ENCODE data around the gene OR9Q1. TPM values are rescaled to one million over a fixed set of nuclear protein-coding genes. Genes with fewer than 3 reads are reported as not detected.

The OR9Q1 gene
- total and polyA plus RNA-seq, 2 experiments from 2014 or later = not detected

DNA sequence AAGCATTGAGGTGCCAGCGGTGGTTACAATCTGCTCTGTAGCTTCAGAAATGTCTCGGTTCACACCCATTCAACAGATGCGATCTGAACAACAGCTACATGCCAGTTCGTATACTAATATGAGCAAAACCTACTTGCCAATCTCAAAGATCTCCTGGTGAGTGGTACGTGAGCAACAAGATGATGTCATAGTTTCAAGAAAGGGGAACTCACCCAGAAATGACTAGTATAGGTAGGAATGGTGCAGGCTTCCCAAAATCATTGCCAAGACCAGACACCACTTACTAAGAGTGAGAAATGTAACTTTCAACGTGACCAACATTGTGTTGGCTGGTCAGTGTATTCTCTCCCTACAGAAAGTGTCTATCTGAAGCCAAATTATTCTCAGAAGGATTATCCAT, 38.1 kb downstream of the OR9Q1 start:
- Histone ChIP-seq H3K4me1 (ENCODE audit: insufficient read depth) (peaks cover 28% of the 10 kb centered on the region), H3K27ac (ENCODE audit: low read depth) (no peak overlapping the region), H3F3A (replicated peaks; ENCODE audit: low read depth) (no peaks in the 10 kb centered on the region), H2AFZ (no peak overlapping the region), H3K27me3 (ENCODE audit: insufficient read depth) (no peaks in the 10 kb centered on the region), H3K9me2 (ENCODE audit: insufficient read depth) (0 out of 2 replicates have a peak, but pooled peaks cover 4% of the 10 kb centered on the region), H3K36me3 (ENCODE audit: insufficient read depth) (no peaks in the 10 kb centered on the region), H4K20me1 (replicated peaks; ENCODE audit: insufficient read depth) (no peaks in the 10 kb centered on the region), H3K4me3 (no peak overlapping the region), H3K4me2 (peak overlapping the region; percentile 28), H3K79me2 (replicated peaks; ENCODE audit: insufficient read depth) (no peaks in the 10 kb centered on the region)
- no peak overlapping the region for H3K27ac Mint-ChIP-seq
- H3K4me3 Mint-ChIP-seq = no peak overlapping the region
- DNase-seq (ENCODE audit: low spot score) (no peak), ATAC-seq (no peak)
- no peaks in the 10 kb centered on the region for H3K36me3 Mint-ChIP-seq (ENCODE audit: low read depth)
- TF ChIP-seq ZNF331 (CRISPR knock-in tag; IDR thresholded peaks at IDR 0.05; ENCODE audit: low read depth) (no peak), CREB1 (CRISPR knock-in tag; IDR thresholded peaks at IDR 0.05; ENCODE audit: low read depth) (no peak)
- peaks cover 50% of the 10 kb centered on the region for H3K4me1 Mint-ChIP-seq
- H3K27me3 Mint-ChIP-seq (ENCODE audit: insufficient read depth, low read depth, poor library complexity) = peaks cover 1% of the 10 kb centered on the region
- H3K9me3 Mint-ChIP-seq = no peaks in the 10 kb centered on the region

DNA sequence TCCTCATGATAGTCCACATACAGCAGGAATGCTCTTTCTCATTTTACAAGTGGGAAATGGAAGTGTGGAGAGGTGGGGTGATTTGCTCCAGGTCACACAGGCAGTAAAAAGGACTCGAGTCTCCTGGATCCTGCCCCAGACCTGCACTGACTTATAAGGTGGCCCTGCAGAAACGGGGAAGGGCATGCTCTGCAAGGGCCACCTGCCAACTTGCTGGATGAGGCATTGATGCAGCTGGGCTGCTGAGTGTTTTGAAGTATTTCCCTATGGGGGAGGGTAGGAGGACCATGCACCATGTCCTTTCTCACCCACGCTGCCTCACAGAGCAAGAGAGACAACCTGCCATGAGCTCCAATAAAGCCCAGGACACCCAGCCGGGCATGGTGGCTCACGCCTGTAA, 44.0 kb downstream of the OR9Q1 start:
- Histone ChIP-seq H4K20me1 (replicated peaks; ENCODE audit: insufficient read depth) (no peaks in the 10 kb centered on the region), H3K4me1 (ENCODE audit: insufficient read depth) (no peaks in the 10 kb centered on the region; the same call in 1 of the 2 replicates), H3F3A (replicated peaks; ENCODE audit: low read depth) (no peaks in the 10 kb centered on the region), H3K27ac (ENCODE audit: low read depth) (no peak overlapping the region), H3K79me2 (replicated peaks; ENCODE audit: insufficient read depth) (no peaks in the 10 kb centered on the region), H2AFZ (no peak overlapping the region), H3K4me2 (no peak overlapping the region), H3K9me2 (ENCODE audit: insufficient read depth) (0 out of 2 replicates have a peak, but pooled peaks cover 11% of the 10 kb centered on the region), H3K27me3 (ENCODE audit: insufficient read depth) (no peaks in the 10 kb centered on the region), H3K4me3 (no peak overlapping the region), H3K36me3 (ENCODE audit: insufficient read depth) (no peaks in the 10 kb centered on the region)
- H3K4me1 Mint-ChIP-seq = peaks cover 12% of the 10 kb centered on the region
- no peak overlapping the region for H3K27ac Mint-ChIP-seq
- ATAC-seq (no peak), DNase-seq (ENCODE audit: low spot score) (no peak)
- H3K36me3 Mint-ChIP-seq (ENCODE audit: low read depth) = no peaks in the 10 kb centered on the region
- H3K9me3 Mint-ChIP-seq = no peaks in the 10 kb centered on the region
- H3K27me3 Mint-ChIP-seq (ENCODE audit: insufficient read depth, low read depth, poor library complexity) = no peaks in the 10 kb centered on the region
- no peak overlapping the region for H3K4me3 Mint-ChIP-seq
- TF ChIP-seq STAT1 (IDR thresholded peaks at IDR 0.05; ENCODE audit: unreplicated experiment) (no peak), CREB1 (CRISPR knock-in tag; IDR thresholded peaks at IDR 0.05; ENCODE audit: low read depth) (no peak), EZH2 (IDR thresholded peaks at IDR 0.05; ENCODE audit: low read depth, unreplicated experiment) (no peak), NANOG (IDR thresholded peaks at IDR 0.05; ENCODE audit: borderline replicate concordance) (no peak), ZNF114 (CRISPR knock-in tag; IDR thresholded peaks at IDR 0.05) (no peak), POLR2AphosphoS5 (IDR thresholded peaks at IDR 0.05; ENCODE audit: low read depth) (no peak), ZNF331 (CRISPR knock-in tag; IDR thresholded peaks at IDR 0.05; ENCODE audit: low read depth) (no peak), JUNB (IDR thresholded peaks at IDR 0.05; ENCODE audit: unreplicated experiment) (no peak), EZH2phosphoT487 (IDR thresholded peaks at IDR 0.05; ENCODE audit: unreplicated experiment) (no peak)
- TF ChIP-seq, protein P1, sequence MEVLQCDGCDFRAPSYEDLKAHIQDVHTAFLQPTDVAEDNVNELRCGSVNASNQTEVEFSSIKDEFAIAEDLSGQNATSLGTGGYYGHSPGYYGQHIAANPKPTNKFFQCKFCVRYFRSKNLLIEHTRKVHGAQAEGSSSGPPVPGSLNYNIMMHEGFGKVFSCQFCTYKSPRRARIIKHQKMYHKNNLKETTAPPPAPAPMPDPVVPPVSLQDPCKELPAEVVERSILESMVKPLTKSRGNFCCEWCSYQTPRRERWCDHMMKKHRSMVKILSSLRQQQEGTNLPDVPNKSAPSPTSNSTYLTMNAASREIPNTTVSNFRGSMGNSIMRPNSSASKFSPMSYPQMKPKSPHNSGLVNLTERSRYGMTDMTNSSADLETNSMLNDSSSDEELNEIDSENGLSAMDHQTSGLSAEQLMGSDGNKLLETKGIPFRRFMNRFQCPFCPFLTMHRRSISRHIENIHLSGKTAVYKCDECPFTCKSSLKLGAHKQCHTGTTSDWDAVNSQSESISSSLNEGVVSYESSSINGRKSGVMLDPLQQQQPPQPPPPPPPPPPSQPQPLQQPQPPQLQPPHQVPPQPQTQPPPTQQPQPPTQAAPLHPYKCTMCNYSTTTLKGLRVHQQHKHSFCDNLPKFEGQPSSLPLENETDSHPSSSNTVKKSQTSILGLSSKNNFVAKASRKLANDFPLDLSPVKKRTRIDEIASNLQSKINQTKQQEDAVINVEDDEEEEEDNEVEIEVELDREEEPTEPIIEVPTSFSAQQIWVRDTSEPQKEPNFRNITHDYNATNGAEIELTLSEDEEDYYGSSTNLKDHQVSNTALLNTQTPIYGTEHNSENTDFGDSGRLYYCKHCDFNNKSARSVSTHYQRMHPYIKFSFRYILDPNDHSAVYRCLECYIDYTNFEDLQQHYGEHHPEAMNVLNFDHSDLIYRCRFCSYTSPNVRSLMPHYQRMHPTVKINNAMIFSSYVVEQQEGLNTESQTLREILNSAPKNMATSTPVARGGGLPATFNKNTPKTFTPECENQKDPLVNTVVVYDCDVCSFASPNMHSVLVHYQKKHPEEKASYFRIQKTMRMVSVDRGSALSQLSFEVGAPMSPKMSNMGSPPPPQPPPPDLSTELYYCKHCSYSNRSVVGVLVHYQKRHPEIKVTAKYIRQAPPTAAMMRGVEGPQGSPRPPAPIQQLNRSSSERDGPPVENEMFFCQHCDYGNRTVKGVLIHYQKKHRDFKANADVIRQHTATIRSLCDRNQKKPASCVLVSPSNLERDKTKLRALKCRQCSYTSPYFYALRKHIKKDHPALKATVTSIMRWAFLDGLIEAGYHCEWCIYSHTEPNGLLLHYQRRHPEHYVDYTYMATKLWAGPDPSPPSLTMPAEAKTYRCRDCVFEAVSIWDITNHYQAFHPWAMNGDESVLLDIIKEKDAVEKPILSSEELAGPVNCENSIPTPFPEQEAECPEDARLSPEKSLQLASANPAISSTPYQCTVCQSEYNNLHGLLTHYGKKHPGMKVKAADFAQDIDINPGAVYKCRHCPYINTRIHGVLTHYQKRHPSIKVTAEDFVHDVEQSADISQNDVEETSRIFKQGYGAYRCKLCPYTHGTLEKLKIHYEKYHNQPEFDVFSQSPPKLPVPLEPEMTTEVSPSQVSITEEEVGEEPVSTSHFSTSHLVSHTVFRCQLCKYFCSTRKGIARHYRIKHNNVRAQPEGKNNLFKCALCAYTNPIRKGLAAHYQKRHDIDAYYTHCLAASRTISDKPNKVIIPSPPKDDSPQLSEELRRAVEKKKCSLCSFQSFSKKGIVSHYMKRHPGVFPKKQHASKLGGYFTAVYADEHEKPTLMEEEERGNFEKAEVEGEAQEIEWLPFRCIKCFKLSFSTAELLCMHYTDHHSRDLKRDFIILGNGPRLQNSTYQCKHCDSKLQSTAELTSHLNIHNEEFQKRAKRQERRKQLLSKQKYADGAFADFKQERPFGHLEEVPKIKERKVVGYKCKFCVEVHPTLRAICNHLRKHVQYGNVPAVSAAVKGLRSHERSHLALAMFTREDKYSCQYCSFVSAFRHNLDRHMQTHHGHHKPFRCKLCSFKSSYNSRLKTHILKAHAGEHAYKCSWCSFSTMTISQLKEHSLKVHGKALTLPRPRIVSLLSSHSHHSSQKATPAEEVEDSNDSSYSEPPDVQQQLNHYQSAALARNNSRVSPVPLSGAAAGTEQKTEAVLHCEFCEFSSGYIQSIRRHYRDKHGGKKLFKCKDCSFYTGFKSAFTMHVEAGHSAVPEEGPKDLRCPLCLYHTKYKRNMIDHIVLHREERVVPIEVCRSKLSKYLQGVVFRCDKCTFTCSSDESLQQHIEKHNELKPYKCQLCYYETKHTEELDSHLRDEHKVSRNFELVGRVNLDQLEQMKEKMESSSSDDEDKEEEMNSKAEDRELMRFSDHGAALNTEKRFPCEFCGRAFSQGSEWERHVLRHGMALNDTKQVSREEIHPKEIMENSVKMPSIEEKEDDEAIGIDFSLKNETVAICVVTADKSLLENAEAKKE (CRISPR knock-in tag; IDR thresholded peaks at IDR 0.05) = no peak
- TF ChIP-seq, protein P2, sequence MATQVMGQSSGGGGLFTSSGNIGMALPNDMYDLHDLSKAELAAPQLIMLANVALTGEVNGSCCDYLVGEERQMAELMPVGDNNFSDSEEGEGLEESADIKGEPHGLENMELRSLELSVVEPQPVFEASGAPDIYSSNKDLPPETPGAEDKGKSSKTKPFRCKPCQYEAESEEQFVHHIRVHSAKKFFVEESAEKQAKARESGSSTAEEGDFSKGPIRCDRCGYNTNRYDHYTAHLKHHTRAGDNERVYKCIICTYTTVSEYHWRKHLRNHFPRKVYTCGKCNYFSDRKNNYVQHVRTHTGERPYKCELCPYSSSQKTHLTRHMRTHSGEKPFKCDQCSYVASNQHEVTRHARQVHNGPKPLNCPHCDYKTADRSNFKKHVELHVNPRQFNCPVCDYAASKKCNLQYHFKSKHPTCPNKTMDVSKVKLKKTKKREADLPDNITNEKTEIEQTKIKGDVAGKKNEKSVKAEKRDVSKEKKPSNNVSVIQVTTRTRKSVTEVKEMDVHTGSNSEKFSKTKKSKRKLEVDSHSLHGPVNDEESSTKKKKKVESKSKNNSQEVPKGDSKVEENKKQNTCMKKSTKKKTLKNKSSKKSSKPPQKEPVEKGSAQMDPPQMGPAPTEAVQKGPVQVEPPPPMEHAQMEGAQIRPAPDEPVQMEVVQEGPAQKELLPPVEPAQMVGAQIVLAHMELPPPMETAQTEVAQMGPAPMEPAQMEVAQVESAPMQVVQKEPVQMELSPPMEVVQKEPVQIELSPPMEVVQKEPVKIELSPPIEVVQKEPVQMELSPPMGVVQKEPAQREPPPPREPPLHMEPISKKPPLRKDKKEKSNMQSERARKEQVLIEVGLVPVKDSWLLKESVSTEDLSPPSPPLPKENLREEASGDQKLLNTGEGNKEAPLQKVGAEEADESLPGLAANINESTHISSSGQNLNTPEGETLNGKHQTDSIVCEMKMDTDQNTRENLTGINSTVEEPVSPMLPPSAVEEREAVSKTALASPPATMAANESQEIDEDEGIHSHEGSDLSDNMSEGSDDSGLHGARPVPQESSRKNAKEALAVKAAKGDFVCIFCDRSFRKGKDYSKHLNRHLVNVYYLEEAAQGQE (IDR thresholded peaks at IDR 0.05; ENCODE audit: unreplicated experiment) = no peak
- TF ChIP-seq, protein P3, sequence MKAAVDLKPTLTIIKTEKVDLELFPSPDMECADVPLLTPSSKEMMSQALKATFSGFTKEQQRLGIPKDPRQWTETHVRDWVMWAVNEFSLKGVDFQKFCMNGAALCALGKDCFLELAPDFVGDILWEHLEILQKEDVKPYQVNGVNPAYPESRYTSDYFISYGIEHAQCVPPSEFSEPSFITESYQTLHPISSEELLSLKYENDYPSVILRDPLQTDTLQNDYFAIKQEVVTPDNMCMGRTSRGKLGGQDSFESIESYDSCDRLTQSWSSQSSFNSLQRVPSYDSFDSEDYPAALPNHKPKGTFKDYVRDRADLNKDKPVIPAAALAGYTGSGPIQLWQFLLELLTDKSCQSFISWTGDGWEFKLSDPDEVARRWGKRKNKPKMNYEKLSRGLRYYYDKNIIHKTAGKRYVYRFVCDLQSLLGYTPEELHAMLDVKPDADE (IDR thresholded peaks at IDR 0.05) = no peak

Data from GM23338 (cell line).